GM13977 (cell line): ENCODE data around the gene CRYBB1.
A peak's percentile ranks its signal among the peaks of the same experiment; 100 is the strongest.

Experiments used
- DNase-seq: peaks from one replicate; pipeline ENCODE4 v3.0.0; 2012; ENCODE audit warnings: low spot score
- in situ Hi-C: fragments of 300-500 bp; cut with MboI; formaldehyde crosslinking; loops from one replicate; pipeline ENCODE4 v1.12.0; 2022; ENCODE audit warnings: low sequenced_read_pairs, low pct_unique_long_range_greater_than_20kb, mixed read lengths, inconsistent platforms; ENCODE audit not compliant: unreplicated experiment
- TF ChIP-seq, protein P1 (sequence below): IDR thresholded peaks from 2 replicates; pipeline ENCODE4 v1.5.1; 2012; ENCODE audit warnings: mild to moderate bottlenecking, control low read depth; ENCODE audit not compliant: insufficient read depth; ENCODE audit errors: extremely low read depth, missing control alignments

The CRYBB1 gene

DNA sequence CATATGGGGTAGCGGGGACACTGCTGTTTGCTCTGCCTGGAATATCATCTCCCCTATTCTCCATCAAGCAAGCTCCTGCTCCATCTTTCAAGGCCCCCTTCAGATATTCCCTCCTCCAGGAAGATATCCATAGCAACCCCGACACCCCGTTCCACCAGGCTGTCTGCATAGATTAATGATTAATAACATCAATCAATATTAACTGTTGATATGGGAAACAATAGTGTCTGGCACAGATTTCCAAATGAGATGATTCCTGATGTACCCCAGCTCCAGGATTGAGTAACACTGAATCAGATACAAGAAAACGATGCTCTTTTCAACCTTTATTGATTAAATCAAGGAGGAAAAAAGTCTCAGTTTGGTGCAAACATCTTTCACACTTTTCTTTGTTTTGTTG is 20.3 kb downstream of the CRYBB1 start:
- TF ChIP-seq, protein P1, sequence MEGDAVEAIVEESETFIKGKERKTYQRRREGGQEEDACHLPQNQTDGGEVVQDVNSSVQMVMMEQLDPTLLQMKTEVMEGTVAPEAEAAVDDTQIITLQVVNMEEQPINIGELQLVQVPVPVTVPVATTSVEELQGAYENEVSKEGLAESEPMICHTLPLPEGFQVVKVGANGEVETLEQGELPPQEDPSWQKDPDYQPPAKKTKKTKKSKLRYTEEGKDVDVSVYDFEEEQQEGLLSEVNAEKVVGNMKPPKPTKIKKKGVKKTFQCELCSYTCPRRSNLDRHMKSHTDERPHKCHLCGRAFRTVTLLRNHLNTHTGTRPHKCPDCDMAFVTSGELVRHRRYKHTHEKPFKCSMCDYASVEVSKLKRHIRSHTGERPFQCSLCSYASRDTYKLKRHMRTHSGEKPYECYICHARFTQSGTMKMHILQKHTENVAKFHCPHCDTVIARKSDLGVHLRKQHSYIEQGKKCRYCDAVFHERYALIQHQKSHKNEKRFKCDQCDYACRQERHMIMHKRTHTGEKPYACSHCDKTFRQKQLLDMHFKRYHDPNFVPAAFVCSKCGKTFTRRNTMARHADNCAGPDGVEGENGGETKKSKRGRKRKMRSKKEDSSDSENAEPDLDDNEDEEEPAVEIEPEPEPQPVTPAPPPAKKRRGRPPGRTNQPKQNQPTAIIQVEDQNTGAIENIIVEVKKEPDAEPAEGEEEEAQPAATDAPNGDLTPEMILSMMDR = no peak
- no peak for DNase-seq
- in situ Hi-C loops = no loop called here

DNA sequence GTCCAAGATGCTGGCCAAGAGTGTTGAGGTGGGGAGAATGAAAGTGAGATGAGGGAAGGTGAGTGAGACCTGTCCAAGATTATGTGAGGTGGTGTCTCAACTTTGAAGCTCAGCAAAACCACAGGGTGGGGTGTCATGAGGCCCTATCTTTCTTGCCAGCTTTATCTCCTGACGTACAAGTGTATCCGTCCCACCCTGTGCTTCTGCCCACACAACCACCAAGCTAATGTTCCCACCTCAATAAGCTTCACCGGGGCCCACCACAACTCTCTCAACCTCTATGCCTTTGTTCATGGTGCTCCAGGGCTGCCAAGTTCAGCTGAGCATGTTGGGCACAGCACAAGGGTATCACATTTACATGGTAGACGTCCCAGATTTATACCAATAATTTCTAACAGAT is 20.8 kb downstream of the CRYBB1 start:
- in situ Hi-C loops = no loop called here
- DNase-seq = no peak
- TF ChIP-seq, protein P1 = no peak

DNA sequence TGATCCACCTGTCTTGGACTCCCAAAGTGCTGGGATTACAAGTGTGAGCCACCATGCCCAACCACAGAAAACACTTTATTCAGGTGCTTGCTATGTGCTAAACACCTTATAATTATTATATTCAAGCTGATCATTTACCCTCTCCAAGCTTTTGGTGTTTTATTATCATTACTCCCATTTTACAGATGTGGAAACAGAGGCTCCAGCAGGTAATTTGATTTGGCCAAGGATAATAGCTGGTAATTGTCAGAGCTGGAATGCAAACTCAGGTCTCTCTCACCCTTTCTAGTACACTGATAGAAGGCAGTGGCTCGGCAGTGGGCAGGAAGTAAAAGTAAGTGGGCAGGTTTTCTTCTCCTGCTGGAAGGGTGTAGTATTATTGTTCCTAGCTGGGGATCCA is 24.1 kb downstream of the CRYBB1 start:
- no peak for DNase-seq
- in situ Hi-C loops = no loop called here
- TF ChIP-seq, protein P1 = no peak

DNA sequence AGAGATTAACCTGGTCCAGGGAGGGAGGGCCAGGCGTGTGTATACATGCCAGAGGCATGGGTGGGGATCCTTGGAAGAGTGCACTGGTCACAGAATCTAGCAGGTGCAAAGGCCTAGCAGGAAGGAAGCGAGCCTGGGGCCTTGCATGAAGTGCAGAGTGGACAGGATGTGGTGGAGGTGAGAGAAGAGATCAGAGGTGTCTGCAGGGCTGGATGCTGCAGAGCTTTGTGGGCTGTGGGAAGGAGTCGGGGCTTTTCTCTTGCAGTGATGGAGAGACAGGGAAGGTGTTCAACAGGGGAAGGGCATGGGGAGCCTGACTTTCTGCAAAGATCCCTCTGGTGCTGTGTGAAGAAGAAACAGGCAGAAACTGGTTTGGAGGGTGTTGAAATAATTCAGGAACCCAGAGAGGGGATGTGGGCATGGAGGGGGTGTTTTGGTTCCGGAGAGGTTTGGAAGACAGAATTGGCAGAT is 25.4 kb downstream of the CRYBB1 start:
- TF ChIP-seq, protein P1 = no peak
- in situ Hi-C loops = no loop called here
- DNase-seq = peak; percentile 49

DNA sequence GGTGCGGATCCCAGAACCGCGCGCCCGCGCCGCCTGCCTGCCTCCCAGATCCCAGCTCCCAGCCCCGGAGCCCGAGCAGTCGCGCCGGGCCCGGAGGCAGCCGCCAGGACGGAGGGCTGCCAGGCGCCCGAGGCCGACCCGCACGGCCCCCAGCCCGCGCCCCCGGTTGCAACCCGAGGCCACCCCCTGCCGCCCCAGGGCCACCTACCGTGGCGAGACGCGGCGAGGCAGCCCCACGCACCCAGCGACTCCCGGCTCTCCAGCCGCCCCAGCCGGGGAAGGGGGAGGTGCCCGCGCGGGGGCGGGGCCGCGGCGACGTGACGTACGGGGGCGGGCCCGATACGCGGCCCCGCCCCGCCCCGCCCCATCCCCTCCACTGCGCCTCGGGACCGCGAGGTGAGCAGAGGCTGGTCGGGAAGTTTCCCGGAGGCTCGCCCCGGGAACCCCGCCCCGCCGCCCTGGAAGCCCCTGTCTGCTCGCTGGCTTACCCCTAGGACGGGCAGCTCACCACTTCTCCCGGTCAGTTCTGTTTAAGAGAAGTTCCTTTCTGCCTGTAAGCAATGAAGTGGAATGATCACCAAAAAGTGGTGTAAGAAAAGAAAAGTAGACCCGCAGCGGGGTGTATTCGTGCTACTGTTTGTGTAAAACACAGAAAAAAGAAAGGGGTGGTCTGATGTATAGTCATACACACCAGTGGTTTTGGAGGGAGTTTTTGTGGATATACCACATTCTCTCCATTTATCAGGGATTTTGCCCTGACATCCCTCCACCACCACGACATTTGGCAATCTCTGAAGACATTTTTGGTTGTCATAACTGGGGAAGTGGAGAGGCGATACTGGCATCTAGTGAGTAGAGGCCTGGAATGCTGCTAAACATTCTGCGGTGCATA is 27.7 kb downstream of the CRYBB1 start, which contains the start of gene TPST2:
Gene TPST2, minus strand, starts transcription at position 288 of the 892 bp plus-strand sequence. CDS start 48,502 bp downstream, outside the sequence.
- in situ Hi-C loops = no loop called here
- TF ChIP-seq, protein P1 = no peak

DNA sequence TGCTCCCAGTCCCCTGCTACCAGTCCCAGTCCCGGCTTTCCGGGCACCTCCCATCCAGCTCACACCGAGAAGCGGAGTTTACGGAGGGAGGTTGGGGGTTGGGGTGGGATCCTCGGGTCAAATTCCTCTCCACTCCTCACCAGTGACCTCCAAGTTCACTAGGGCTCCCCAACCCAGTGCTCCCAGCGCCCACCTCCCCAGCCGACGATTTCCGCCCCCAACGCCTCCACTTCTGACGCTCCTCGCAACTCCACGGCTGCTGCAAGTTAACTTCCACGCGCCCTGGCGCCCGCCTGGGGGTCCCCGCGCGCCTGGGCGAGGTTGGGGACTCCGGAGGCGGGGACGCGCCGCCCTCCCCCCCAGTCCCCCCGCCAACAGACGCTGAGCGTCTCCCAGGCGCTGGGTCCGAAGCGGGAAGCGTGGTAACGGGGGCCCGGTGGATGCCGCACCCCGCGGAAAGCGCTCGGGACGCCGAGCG is 28.4 kb downstream of the CRYBB1 start:
- peak; percentile 40 for DNase-seq
- TF ChIP-seq, protein P1 = no peak
- in situ Hi-C loops = no loop called here

More for the DNA sequence above, 27.7 kb downstream of the CRYBB1 start, which contains the start of gene TPST2:
- DNase-seq = peak; percentile 90
